ENCODE results near the gene RPS16. TPM values are rescaled to one million over a fixed set of nuclear protein-coding genes. Genes with fewer than 3 reads are reported as not detected.

The RPS16 gene
- total and polyA plus RNA-seq, 9 of the 15 experiments (the other 6 are each of a cell fraction or from before 2014, with no cell fraction given), result 82.6 to 3,671 (median 2,204) TPM

GRCh38 chr19:39390751-39391437, 44.9 kb downstream of the RPS16 start, which contains the start of the genes MED29 and PAF1 (continued):
- TF ChIP-seq ZHX1 (conservative IDR thresholded peaks at IDR 0.05; ENCODE audit: low read length) (no peak; the same call in 1 of the 2 replicates), PTBP1 (IDR thresholded peaks at IDR 0.05; ENCODE audit: low read depth, low read length) (no peak), GATAD2A (IDR thresholded peaks at IDR 0.05) (0 out of 2 replicates have a peak, but pooled peaks have one; percentile 39), ZNF224 (CRISPR knock-in tag; IDR thresholded peaks at IDR 0.05) (no peak), HDAC2 (IDR thresholded peaks at IDR 0.05) (no peak), HOXB6 (CRISPR knock-in tag; IDR thresholded peaks at IDR 0.05; ENCODE audit: borderline replicate concordance) (no peak), NEUROD1 (IDR thresholded peaks at IDR 0.05; ENCODE audit: borderline replicate concordance, low read depth, low read length, partially characterized antibody) (peak; percentile 75), ZNF764 (CRISPR knock-in tag; IDR thresholded peaks at IDR 0.05; ENCODE audit: low read depth) (no peak), ZNF512 (tag; IDR thresholded peaks at IDR 0.05) (no peak), ZEB2 (IDR thresholded peaks at IDR 0.05) (peak; percentile 93), CCNT2 (IDR thresholded peaks at IDR 0.05; ENCODE audit: borderline replicate concordance, extremely low read depth, insufficient read length, low read depth, low read length) (peak; percentile 59), BHLHE40 (IDR thresholded peaks at IDR 0.05; ENCODE audit: low read length) (no peak; the same call in 1 of the 2 replicates), ZC3H8 (IDR thresholded peaks at IDR 0.05) (no peak), ARNT (IDR thresholded peaks at IDR 0.05) (no peak), DNMT1 (IDR thresholded peaks at IDR 0.05) (no peak), FOXK1 (CRISPR knock-in tag; IDR thresholded peaks at IDR 0.05; ENCODE audit: borderline replicate concordance) (peak; percentile 28; the same call in 1 of the 2 replicates), GATA2 (CRISPR knock-in tag; IDR thresholded peaks at IDR 0.05) (no peak), JUND (IDR thresholded peaks at IDR 0.05; ENCODE audit: borderline replicate concordance, low read depth, low read length) (peak; percentile 92), JUND (tag; IDR thresholded peaks at IDR 0.05; ENCODE audit: borderline replicate concordance, low read depth, low read length) (peak; percentile 83; the same call in 2 of the 3 replicates), CEBPB (tag; IDR thresholded peaks at IDR 0.05) (peak; percentile 80), CBX5 (IDR thresholded peaks at IDR 0.05; ENCODE audit: borderline replicate concordance, low read depth) (no peak), NR1H2 (CRISPR knock-in tag; IDR thresholded peaks at IDR 0.05) (no peak)

Data from K562 (cell line).